Liver (tissue), 9 donors: ENCODE measurements around the gene SPANXA2. TPM values are rescaled to one million over a fixed set of nuclear protein-coding genes. Genes with fewer than 3 reads are reported as not detected.
"Not testable (repeated sequence)": the region's sequence is repeated elsewhere in the genome, so short reads cannot be mapped to it uniquely, and the experiment has no call there.

ENCODE experiments used
- DNase-seq: peaks from one replicate; pipeline ENCODE4 v3.0.0-alpha.2; 2017; ENCODE audit warnings: low spot score
- H3K27ac ChIP-seq, 2 donors: one replicate each; pipeline ENCODE4 v1.7.0; 2013; ENCODE audit warnings: inconsistent platforms in 2 of 2, low read length in 2 of 2, control low read depth in 1 of 2, low read depth in 1 of 2, mild to moderate bottlenecking in 1 of 2
- H3K27me3 ChIP-seq, 4 donors: one replicate each; pipeline versions ENCODE4 v1.6.1 to v1.7.0; 2013; ENCODE audit warnings: low read length in 3 of 4, inconsistent platforms in 1 of 4, mild to moderate bottlenecking in 1 of 4, moderate library complexity in 1 of 4; ENCODE audit not compliant: control insufficient read depth in 4 of 4, insufficient read depth in 4 of 4
- H3K36me3 ChIP-seq, 4 donors: one replicate each; pipeline versions ENCODE4 v1.6.1 to v1.7.0; 2013; ENCODE audit warnings: low read length in 3 of 4, mild to moderate bottlenecking in 3 of 4, low read depth in 1 of 4, moderate library complexity in 1 of 4; ENCODE audit not compliant: control insufficient read depth in 4 of 4, insufficient read depth in 3 of 4
- H3K4me1 ChIP-seq, 4 donors: one replicate each; pipeline versions ENCODE4 v1.6.1 to v1.7.0; 2013; ENCODE audit warnings: low read length in 3 of 4, mild to moderate bottlenecking in 3 of 4, moderate library complexity in 1 of 4; ENCODE audit not compliant: control insufficient read depth in 4 of 4, insufficient read depth in 4 of 4
- H3K4me3 ChIP-seq, 3 donors: one replicate each; pipeline versions ENCODE4 v1.6.1 to v1.7.0; 2013; ENCODE audit warnings: low read length in 3 of 3, control low read depth in 1 of 3, low read depth in 1 of 3, mild to moderate bottlenecking in 1 of 3
- H3K9ac ChIP-seq, 2 donors: one replicate each; pipeline ENCODE4 v1.7.0; 2013; ENCODE audit warnings: low read length in 2 of 2, mild to moderate bottlenecking in 2 of 2, moderate library complexity in 2 of 2, control low read depth in 1 of 2, low read depth in 1 of 2
- H3K9me3 ChIP-seq, 4 donors: one replicate each; pipeline versions ENCODE4 v1.6.1 to v1.7.0; 2013; ENCODE audit warnings: low read length in 3 of 4; ENCODE audit not compliant: control insufficient read depth in 4 of 4
- EGR1 ChIP-seq, 2 donors: IDR thresholded peaks; 2 replicates each; pipeline ENCODE4 v1.6.1; 2016 to 2018; ENCODE audit warnings: antibody characterized with exemption in 2 of 2, low read depth in 2 of 2
- FOXA1 ChIP-seq: IDR thresholded peaks from 2 replicates; pipeline ENCODE4 v1.6.1; 2016; ENCODE audit warnings: antibody characterized with exemption
- HNF4G ChIP-seq: IDR thresholded peaks from 2 replicates; pipeline ENCODE4 v1.6.1; 2016; ENCODE audit warnings: antibody characterized with exemption
- MAX ChIP-seq: IDR thresholded peaks from 2 replicates; pipeline ENCODE4 v1.6.1; 2016; ENCODE audit warnings: antibody characterized with exemption
- NR2F2 ChIP-seq: IDR thresholded peaks from 2 replicates; pipeline ENCODE4 v1.6.1; 2016; ENCODE audit warnings: antibody characterized with exemption
- RAD21 ChIP-seq, 2 donors: IDR thresholded peaks; 2 replicates each; pipeline ENCODE4 v1.6.1; 2016; ENCODE audit warnings: antibody characterized with exemption in 2 of 2, mild to moderate bottlenecking in 2 of 2
- REST ChIP-seq: IDR thresholded peaks from 2 replicates; pipeline ENCODE4 v1.6.1; 2016; ENCODE audit warnings: antibody characterized with exemption, mild to moderate bottlenecking
- TAF1 ChIP-seq: conservative IDR thresholded peaks from 2 replicates; pipeline ENCODE4 v1.6.1; 2016; ENCODE audit warnings: antibody characterized with exemption, mild to moderate bottlenecking
- YY1 ChIP-seq: IDR thresholded peaks from 2 replicates; pipeline ENCODE4 v1.6.1; 2016; ENCODE audit warnings: antibody characterized with exemption, mild to moderate bottlenecking
- ZBTB33 ChIP-seq: IDR thresholded peaks from 2 replicates; pipeline ENCODE4 v1.6.1; 2016; ENCODE audit warnings: antibody characterized with exemption
- WGBS: extraction: QIAGEN DNeasy Blood & Tissue Kit; methylation state at CpG from one replicate; pipeline ENCODE4 v1.1.7; 2013; 5-methylcytosine and 5-hydroxymethylcytosine counted together
- polyA plus RNA-seq, 2 donors: library from polyadenylated mRNA; stranded (reverse) in 1 of 2; unstranded in 1 of 2; fragments of 200-250 nt in 1 of 2; fragments of >200 nt in 1 of 2; fragmentation: Nextera tagmentation in 1 of 2; extraction: Ambion mirVana in 1 of 2; gene quantifications; one replicate each; pipeline versions ENCODE4 v1.2.1 to v1.2.3, GENCODE V29; 2013 to 2015
- total RNA-seq, 2 donors: library from RNA; depleted of rRNA; stranded (reverse); fragments of >200 nt; gene quantifications; one replicate each; pipeline ENCODE4 v1.2.3, GENCODE V29; 2014
- donor health status: healthy.
- donor health status: healthy.
- donor health status: healthy.
- donor health status: healthy.
- donor health status: healthy.

Gene SPANXA2
- total RNA-seq (not detected), polyA plus RNA-seq (not detected)

- H3K27me3 ChIP-seq, H3K4me1 ChIP-seq, H3K4me3 ChIP-seq, H3K36me3 ChIP-seq, H3K9me3 ChIP-seq, H3K9ac ChIP-seq, DNase-seq, H3K27ac ChIP-seq: not testable (repeated sequence)
- WGBS: no CpG with 5 or more reads among the region's 10 CpGs
Measured at GRCh38 chrX:141589408-141589807, at the start of gene SPANXA2. Gene SPANXA2, plus strand, starts transcription at chrX:141589708. Its CDS starts 60 bp downstream, at chrX:141589768.

GRCh38 chrX:141542551-141542950, 47.0 kb upstream of the SPANXA2 start:
- H3K27me3 ChIP-seq, H3K27ac ChIP-seq, H3K4me3 ChIP-seq, H3K9ac ChIP-seq, H3K4me1 ChIP-seq, H3K9me3 ChIP-seq, DNase-seq, H3K36me3 ChIP-seq: not testable (repeated sequence)
- WGBS: 78% methylated on average over 6 of the region's 16 CpGs

- H3K27me3 ChIP-seq, H3K27ac ChIP-seq, H3K4me1 ChIP-seq, H3K36me3 ChIP-seq, H3K9ac ChIP-seq, H3K9me3 ChIP-seq, H3K4me3 ChIP-seq, DNase-seq: not testable (repeated sequence)
- WGBS: no CpG with 5 or more reads among the region's 10 CpGs
Measured at GRCh38 chrX:141584638-141585037, 4.9 kb upstream of the SPANXA2 start, which contains the start of gene SPANXA1. Gene SPANXA1, minus strand, starts transcription at chrX:141584738. Its CDS starts 60 bp downstream, at chrX:141584678.

- no peaks in the 10 kb centered on the region for H3K9me3 ChIP-seq
- H3K27ac ChIP-seq: no peak overlapping the region
- H3K4me3 ChIP-seq: no peak overlapping the region
- WGBS: 96% methylated on average over 1 of the region's 1 CpG
- no peaks in the 10 kb centered on the region for H3K36me3 ChIP-seq
- H3K9ac ChIP-seq: no peak overlapping the region
- no peaks in the 10 kb centered on the region for H3K4me1 ChIP-seq
- TF ChIP-seq YY1 (no peak), FOXA1 (no peak), RAD21 (IDR thresholded peaks at IDR 0.05) (no peak), REST (no peak), HNF4G (no peak), ZBTB33 (no peak), NR2F2 (no peak), MAX (no peak), EGR1 (IDR thresholded peaks at IDR 0.05; ENCODE audit: low read depth in 2 of 2) (no peak), TAF1 (no peak)
- no peak for DNase-seq
- H3K27me3 ChIP-seq: no peaks in the 10 kb centered on the region
Measured at GRCh38 chrX:141609111-141609510, 19.6 kb downstream of the SPANXA2 start.
